GM12878 (cell line): Measurements from ENCODE around the gene EFCAB7. TPM values are rescaled to one million over a fixed set of nuclear protein-coding genes. Genes with fewer than 3 reads are reported as not detected.

Source experiments
- ASH2L ChIP-seq: fragments of 300-600, 200-600 bp; sonication (generic); IDR thresholded peaks from 2 replicates; pipeline ENCODE4 v1.6.1; 2017; ENCODE audit warnings: low read depth, mild to moderate bottlenecking, borderline replicate concordance
- ATF7 ChIP-seq: fragments of 450-650 bp; IDR thresholded peaks from 2 replicates; pipeline ENCODE4 v1.6.1; 2016; ENCODE audit warnings: low read depth, mild to moderate bottlenecking
- CBFB ChIP-seq: IDR thresholded peaks from 2 replicates; pipeline ENCODE4 v1.6.1; 2016; ENCODE audit warnings: antibody characterized with exemption, low read depth
- CBX5 ChIP-seq: sonication (generic); IDR thresholded peaks from 2 replicates; pipeline ENCODE4 v1.6.1; 2016; ENCODE audit warnings: low read depth, moderate library complexity, mild to moderate bottlenecking, inconsistent platforms
- CREB1 ChIP-seq: IDR thresholded peaks from 2 replicates; pipeline ENCODE4 v1.6.1; 2012; ENCODE audit warnings: low read depth, mild to moderate bottlenecking, inconsistent platforms
- ELK1 ChIP-seq: IDR thresholded peaks from 2 replicates; pipeline ENCODE4 v1.6.1; 2012; ENCODE audit warnings: low read depth, low read length, improper control_type of control experiment
- HDGF ChIP-seq: fragments of 450-650 bp; IDR thresholded peaks from 2 replicates; pipeline ENCODE4 v1.6.1; 2016; ENCODE audit warnings: antibody characterized with exemption
- IKZF1 ChIP-seq: fragments of 450-650 bp; conservative IDR thresholded peaks from 2 replicates; pipeline ENCODE4 v1.6.1; 2017; ENCODE audit warnings: antibody characterized with exemption, mild to moderate bottlenecking
- LARP7 ChIP-seq: fragments of 450-650 bp; IDR thresholded peaks from 2 replicates; pipeline ENCODE4 v1.6.1; 2017; ENCODE audit warnings: mild to moderate bottlenecking
- MEF2B ChIP-seq: fragments of 450-650 bp; IDR thresholded peaks from 2 replicates; pipeline ENCODE4 v1.6.1; 2018; ENCODE audit warnings: mild to moderate bottlenecking, moderate library complexity; ENCODE audit not compliant: partially characterized antibody, poor library complexity, severe bottlenecking
- MTA2 ChIP-seq: fragments of 450-650 bp; IDR thresholded peaks from 2 replicates; pipeline ENCODE4 v1.6.1; 2016; ENCODE audit warnings: low read depth, mild to moderate bottlenecking, moderate library complexity
- NBN ChIP-seq: fragments of 450-650 bp; IDR thresholded peaks from 2 replicates; pipeline ENCODE4 v1.6.1; 2016
- NR2F1 ChIP-seq: fragments of 450-650 bp; conservative IDR thresholded peaks from 2 replicates; pipeline ENCODE4 v1.6.1; 2017; ENCODE audit warnings: mild to moderate bottlenecking
- PKNOX1 ChIP-seq: fragments of 450-650 bp; IDR thresholded peaks from 2 replicates; pipeline ENCODE4 v1.6.1; 2016; ENCODE audit warnings: mild to moderate bottlenecking
- POLR2AphosphoS2 ChIP-seq: IDR thresholded peaks from 2 replicates; pipeline ENCODE4 v1.6.1; 2011; ENCODE audit warnings: low read depth, mild to moderate bottlenecking, low read length, improper control_type of control experiment, moderate library complexity
- RAD51 ChIP-seq: fragments of 450-650 bp; IDR thresholded peaks from 2 replicates; pipeline ENCODE4 v1.6.1; 2016; ENCODE audit warnings: moderate library complexity, mild to moderate bottlenecking, inconsistent platforms
- RELB ChIP-seq: fragments of 450-650 bp; IDR thresholded peaks from 2 replicates; pipeline ENCODE4 v1.6.1; 2017; ENCODE audit warnings: low read depth, mild to moderate bottlenecking, moderate library complexity
- STAT3 ChIP-seq: IDR thresholded peaks from 2 replicates; pipeline ENCODE4 v1.6.1; 2011; ENCODE audit warnings: low read depth, low read length, improper control_type of control experiment
- TBL1XR1 ChIP-seq: IDR thresholded peaks from 2 replicates; pipeline ENCODE4 v1.6.1; 2012; ENCODE audit warnings: low read depth, low read length, improper control_type of control experiment
- TCF12 ChIP-seq: IDR thresholded peaks from 2 replicates; pipeline ENCODE4 v1.6.1; 2011; ENCODE audit warnings: low read depth, mild to moderate bottlenecking, low read length
- ZNF207 ChIP-seq: fragments of 450-650 bp; IDR thresholded peaks from 2 replicates; pipeline ENCODE4 v1.6.1; 2014; ENCODE audit warnings: antibody characterized with exemption, mild to moderate bottlenecking, borderline replicate concordance
- ZNF592 ChIP-seq: fragments of 450-650 bp; IDR thresholded peaks from 2 replicates; pipeline ENCODE4 v1.6.1; 2017; ENCODE audit warnings: mild to moderate bottlenecking, moderate library complexity
- ZZZ3 ChIP-seq: IDR thresholded peaks from 2 replicates; pipeline ENCODE4 v1.6.1; 2011; ENCODE audit warnings: low read depth; ENCODE audit not compliant: control insufficient read depth, insufficient read length
- polyA plus RNA-seq, 11 experiments: library from polyadenylated mRNA; depleted of rRNA in 4 of 11; unstranded in 6 of 11; stranded (reverse) in 5 of 11; fragments of >200 nt; fragmentation: Nextera tagmentation in 4 of 11; fragmentation: Illumina TruSeq in 1 of 11; extraction: Ambion mirVana in 4 of 11; extraction: Trizol in 1 of 11; gene quantifications; 1 replicate in 1 of 11; 2 replicates in 10 of 11; pipeline versions ENCODE4 v1.2.1 to v1.2.3, GENCODE V29; 2011 to 2016; ENCODE audit warnings: inconsistent platforms in 2 of 11, missing spikeins in 2 of 11, low read depth in 1 of 11
- total RNA-seq, 4 experiments: library from RNA; depleted of rRNA in 3 of 4; stranded (reverse); fragments of >200 nt in 3 of 4; fragmentation: Illumina TruSeq in 1 of 4; extraction: Trizol in 1 of 4; gene quantifications; 2 replicates each; pipeline versions ENCODE4 v1.2.1 to v1.2.3, GENCODE V29; 2013 to 2021

Gene EFCAB7
- total and polyA plus RNA-seq, 10 of the 15 experiments (the other 5 are each of a cell fraction or from before 2014, with no cell fraction given): 4.4 to 9.8 (median 5.7) TPM

- TF ChIP-seq RELB (peak; percentile 38; the same call in 1 of the 2 replicates), ZNF207 (no peak), POLR2AphosphoS2 (peak; percentile 26; the same call in 1 of the 2 replicates), CREB1 (0 out of 2 replicates have a peak, but pooled peaks have one; percentile 38), STAT3 (no peak), ASH2L (no peak), LARP7 (peak; percentile 6; the same call in 1 of the 2 replicates), ZNF592 (no peak), TBL1XR1 (no peak), CBX5 (peak; percentile 15; the same call in 1 of the 2 replicates), HDGF (0 out of 2 replicates have a peak, but pooled peaks have one; percentile 13), CBFB (peak; percentile 67; the same call in 1 of the 2 replicates), NR2F1 (peak; percentile 89), IKZF1 (peak; percentile 77; the same call in 1 of the 2 replicates), RAD51 (no peak), TCF12 (no peak), PKNOX1 (peak; percentile 87), MTA2 (peak; percentile 39; the same call in 1 of the 2 replicates), NBN (0 out of 2 replicates have a peak, but pooled peaks have one; percentile 57), MEF2B (peak; percentile 26), ZZZ3 (no peak), ATF7 (peak; percentile 39; the same call in 1 of the 2 replicates), ELK1 (no peak)
Observed at GRCh38 chr1:63593886-63594605, 70.7 kb downstream of the EFCAB7 start (continued).
